GM21619 (cell line): ENCODE measurements around the gene SCN5A.

Experiments used
- ATAC-seq: cut with Tn5 transposase; IDR thresholded peaks from one replicate; pipeline ENCODE4 v1.9.1; 2021; ENCODE audit not compliant: unreplicated experiment

SCN5A gene

DNA sequence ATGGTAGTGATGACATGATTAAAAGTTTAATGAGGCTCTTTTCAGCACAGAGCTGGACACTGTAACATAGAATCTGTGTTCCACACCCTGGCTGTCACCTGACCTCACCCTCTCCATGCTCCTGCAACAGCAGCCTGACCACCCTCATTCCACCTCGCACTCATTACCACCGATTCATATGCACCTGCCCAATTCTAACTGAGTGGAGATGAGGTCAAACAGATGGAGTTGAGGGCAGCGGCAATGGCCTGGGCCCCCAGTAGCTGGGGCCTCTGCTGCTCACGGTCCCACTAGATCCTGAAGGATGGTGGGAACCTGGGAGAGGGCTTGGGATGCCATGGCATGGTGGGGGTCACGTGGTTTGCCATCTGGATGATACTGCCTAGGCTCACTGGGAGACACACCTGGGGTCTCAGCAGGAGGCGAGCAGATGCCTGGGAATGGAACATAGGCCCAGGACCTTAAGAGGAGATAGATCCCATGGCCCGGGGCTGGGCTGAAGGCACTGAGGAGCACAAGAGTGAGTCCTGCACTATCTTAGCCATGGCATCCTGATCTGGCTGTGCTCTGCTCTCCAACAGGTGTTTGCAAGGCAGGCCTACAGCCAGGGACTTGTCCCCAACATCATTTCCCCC is 1.3 kb downstream of the SCN5A start:
- no peak for ATAC-seq

- ATAC-seq = no peak
Observed at GRCh38 chr3:38647217-38647970, 2.1 kb downstream of the SCN5A start.

DNA sequence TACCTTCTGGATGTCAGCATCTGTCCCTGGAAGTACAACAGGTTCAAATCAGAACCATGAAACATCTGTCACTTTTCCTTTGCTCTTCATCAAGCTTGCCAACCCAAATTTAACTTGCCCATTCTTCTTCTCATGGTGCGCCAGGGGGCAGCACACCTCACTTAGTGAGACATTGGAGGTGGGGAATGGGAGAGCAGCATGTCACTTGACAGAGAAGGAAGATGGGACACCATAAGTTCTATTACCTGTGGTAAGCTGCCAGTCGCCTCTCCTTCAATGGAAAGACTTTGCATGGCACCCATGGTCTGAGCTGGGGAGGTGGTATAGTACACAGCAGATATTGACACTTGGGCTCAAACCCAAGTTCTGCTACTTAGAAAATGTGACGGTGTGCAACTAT is 2.9 kb downstream of the SCN5A start:
- no peak for ATAC-seq

GRCh38 chr3:38646062-38646461 is 3.4 kb downstream of the SCN5A start:
- ATAC-seq = no peak

DNA sequence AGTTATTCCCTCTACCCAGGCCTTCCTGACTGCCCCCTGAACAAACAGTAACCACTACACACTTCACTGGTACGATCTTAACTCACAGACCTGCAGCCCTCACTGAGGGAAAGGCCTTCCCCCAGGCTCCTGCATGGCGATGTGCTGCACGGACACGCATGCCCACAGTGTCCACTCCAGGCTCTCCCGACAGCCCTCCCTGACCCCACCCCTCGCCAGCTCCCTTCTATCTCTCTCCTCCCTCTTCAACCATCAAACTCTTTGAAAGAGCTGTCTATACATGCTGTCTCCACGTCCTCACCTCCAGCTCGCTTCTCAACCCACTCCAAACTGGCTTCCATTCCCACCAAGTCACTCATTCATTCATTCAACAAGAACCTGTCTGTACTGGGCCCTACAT is 3.9 kb downstream of the SCN5A start:
- ATAC-seq = no peak

DNA sequence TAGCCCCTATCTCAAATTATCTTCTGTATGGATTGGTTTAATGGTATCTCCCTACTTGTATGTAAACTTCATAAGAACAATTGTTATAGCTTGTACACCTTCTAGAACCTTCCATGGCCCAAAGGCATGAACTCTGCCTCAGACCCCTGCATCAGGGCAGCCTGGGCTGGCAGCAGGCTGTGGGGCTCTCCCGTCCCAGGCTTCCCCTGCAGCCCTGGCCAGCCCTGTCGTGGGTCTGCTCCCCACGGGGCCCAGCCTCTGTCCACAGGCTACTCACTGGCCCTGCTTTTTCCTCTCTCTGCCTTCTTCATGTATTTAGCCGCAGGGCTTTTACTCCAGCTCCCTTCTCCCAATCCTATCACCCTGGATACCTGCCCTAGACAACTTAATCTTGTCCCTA is 4.4 kb downstream of the SCN5A start:
- ATAC-seq = no peak

DNA sequence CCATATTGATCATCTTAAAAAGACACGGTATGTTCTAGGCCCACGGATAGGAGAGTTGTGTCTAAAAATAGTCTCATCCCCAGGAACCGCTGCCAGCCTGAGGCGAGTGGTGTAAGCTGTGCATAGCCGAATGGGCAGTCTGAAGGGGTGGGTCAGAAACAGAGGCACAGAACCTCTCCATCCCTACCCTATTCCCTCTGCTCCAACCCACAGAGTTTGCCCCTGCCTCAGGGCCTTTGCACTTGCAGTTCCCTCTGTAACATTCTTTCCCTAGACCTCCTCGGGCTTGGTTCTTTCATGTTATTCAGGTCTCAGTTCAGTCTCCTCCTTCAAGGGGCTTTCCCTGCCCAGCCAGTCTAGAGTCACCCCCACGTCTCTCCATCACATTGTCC is 4.8 kb downstream of the SCN5A start:
- no peak for ATAC-seq

- ATAC-seq = no peak
Observed at GRCh38 chr3:38644016-38644661, 5.3 kb downstream of the SCN5A start.

DNA sequence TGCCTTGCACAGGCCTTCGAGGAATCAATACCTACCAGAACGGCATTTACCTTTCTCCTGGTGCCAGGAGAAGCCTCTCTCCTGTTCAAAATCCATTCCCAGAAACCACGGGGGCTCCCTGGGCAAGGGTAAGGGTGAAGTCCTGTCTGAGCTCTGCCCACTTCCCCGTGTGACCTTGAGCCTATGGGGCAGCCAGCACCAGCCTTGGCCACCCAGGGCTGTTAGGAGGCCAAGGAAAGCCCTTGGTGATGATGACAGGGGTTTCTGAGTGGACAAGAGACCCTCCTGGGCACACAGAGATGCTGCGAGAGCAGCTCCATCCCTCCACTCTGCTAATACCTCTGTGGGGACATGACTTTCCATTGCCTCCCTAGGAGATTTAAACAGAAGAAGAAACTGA is 5.9 kb downstream of the SCN5A start:
- no peak for ATAC-seq

DNA sequence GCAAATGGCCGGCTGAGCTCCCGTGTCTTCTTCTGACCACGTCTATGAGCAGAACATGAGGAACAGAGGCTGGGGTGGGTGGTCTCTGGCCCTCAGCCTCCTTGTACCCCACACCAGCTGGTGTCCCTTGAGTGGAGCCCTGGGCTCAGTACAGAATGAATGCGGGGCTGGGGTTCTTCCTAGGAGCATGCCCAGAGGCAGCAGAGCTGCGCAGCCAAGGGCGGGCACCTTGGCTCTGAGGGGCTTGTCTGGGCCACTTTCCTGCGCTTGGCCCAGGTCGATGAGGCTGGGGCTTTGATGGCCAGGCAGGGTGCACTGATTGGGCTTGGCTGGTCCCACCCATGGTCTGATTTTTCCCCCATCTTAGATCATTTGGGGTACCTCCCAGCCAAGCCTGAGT is 6.4 kb downstream of the SCN5A start:
- ATAC-seq = no peak

DNA sequence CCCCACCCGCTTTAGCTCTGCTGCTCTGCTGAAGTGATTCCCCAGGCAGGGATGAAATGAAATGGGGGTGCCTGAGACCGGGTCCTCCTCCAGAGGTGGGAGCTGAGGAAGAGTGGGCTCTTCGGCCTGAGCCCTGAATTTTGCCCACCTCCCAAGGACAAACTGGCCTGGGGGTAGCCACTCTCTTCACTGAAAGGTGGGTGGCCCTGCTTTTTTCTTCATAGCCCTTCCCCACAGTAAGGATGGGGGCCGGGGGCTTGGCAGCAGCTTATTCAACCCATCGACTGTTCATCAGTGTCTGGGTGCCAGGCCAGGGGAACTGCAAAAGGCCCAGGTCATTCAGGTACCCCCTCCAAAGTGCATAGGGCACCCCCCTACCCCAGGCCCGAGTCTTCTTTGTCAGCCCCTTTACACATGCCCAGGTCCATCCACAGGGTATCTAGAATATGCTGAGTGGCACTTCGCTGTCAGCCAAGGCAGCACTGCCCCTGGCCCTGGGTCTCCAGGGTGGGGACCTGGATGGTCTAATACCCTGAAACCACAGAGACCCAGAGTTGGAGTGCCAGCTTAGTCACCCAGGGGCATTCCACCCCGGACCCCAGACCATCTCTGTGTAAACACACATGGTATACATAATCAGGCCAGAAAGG is 7.9 kb downstream of the SCN5A start:
- no peak for ATAC-seq

DNA sequence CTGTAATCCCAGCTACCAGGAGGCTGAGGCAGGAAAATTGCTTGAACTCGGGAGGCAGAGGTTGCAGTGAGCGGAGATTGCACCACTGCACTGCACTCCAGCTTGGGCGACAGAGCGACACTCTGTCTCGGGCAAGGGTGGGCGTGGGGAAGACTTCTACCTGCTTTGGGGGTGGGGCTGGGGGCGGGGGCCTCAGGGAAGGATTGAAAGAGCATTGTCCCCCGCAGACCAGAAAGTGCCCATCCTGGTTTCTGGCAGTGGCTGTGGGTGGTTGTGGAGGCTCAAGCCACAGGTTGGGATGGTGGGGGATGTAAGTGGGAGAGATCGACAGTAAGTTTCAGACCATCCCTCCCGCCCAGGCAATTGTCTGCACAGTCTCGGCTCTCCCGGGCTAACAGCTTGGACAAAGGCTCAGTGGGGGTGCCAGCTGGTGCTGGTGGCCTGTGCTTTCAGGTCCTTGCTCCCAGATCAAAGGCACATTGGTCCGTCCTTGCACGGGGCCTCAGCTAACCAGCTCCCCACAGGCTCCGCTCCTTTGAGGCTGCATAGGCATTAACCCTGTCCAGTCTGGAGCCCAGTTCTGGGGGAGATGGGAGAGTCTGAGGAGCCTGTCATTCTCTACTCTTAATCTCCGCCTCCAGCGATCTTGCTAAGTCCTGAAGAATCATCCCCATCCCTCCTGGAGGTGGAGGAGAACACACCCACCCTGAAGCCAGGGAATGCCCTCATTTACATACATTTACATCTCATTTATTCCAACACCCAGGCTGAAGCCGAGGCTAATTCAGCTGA is 8.6 kb downstream of the SCN5A start:
- ATAC-seq = no peak

- no peak for ATAC-seq
Observed at GRCh38 chr3:38638354-38638753, 11.1 kb downstream of the SCN5A start.

DNA sequence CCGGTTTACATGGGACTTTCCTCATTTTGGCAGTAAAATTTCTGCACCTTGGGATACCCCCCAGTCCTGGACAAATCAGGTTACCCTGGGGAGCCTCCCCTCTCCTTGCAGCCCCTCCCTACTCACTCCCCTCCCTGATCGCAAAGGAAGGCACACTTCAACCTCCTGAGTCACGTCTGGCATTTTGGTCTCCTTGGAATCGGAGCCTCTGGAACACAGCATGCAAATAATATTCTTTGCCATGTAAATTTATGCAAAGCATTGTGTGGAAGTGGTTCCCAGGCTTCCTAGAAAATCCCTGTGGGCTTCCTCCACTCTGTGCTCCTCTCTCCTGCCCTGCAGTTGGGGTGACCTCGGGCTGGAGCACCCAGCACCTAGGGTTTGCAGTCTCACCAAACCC is 11.6 kb downstream of the SCN5A start:
- no peak for ATAC-seq

GRCh38 chr3:38636881-38637280 is 12.6 kb downstream of the SCN5A start:
- no peak for ATAC-seq

DNA sequence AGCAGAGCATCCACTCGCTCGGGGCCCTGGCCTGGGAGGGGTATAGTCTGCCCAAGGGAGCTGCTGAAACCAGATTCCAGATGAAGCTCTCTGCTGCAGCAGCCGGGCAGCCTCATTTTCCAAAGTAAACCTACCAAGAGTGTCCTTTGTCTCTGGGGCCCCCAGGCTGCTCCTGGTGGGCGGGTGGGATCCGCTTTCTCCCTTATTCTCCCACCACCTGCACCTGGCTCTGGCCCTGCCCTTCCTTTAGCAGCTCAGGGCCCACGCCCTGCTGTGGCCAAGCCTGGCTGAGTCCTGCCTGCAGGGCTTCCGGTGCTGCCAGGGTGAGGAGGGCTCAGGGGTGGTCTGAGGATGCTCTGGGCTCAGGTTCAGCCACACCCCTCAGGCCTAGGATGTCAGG is 13.0 kb downstream of the SCN5A start:
- ATAC-seq = no peak

DNA sequence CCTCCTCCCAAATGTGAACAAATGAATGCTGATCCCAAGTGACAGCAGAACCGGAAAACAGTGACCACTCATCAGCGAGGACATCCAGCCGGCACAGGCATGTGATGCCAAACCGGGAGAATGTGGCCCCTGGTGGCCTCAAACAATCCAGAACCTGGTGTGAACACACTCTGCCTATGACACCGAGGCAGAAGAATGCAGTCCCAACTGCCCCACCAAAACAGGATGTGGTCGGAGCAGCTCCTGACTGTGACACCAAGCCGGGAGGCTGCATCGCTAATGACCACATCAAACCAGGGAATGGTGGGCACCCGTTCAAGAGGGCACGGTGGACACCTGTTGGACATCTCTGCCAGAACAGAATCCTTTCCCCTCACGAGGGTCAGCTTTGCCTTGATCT is 15.4 kb downstream of the SCN5A start:
- ATAC-seq = no peak

- ATAC-seq = no peak
Observed at GRCh38 chr3:38632989-38633388, 16.5 kb downstream of the SCN5A start.

GRCh38 chr3:38630606-38631005 is 18.9 kb downstream of the SCN5A start:
- no peak for ATAC-seq

DNA sequence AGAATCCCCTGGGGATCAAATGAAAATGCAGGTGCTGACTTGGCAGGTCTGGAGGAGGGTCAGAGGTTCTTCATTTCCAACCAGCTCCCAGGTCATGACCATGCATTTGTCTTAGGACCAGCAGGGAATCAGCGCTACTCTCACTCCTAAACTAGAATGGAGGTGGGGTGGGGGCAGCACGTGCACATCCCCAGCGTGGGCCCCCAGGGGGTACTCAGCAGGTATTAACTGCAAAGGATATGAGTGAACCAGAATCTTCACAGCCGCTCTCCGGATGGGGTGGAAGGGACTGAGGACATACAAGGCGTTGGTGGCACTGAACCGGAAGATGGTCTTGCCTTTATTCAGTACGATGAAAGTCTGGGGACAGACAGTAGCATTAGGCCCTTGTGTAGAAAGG is 19.4 kb downstream of the SCN5A start:
- ATAC-seq = no peak

- no peak for ATAC-seq
Observed at GRCh38 chr3:38628835-38629234, 20.7 kb downstream of the SCN5A start.
